ENCODE data around the gene GDF15.

GRCh38 chr19:18380843-18381242 lies 5.1 kb upstream of the GDF15 start:
- TF ChIP-seq CTCF (IDR thresholded peaks at IDR 0.05) = no peak
- TF ChIP-seq POLR2A (IDR thresholded peaks at IDR 0.05) = no peak
